ENCODE results near the gene KIAA1328. TPM values are rescaled to one million over a fixed set of nuclear protein-coding genes. Genes with fewer than 3 reads are reported as not detected.
"Not testable (repeated sequence)": the region's sequence is repeated elsewhere in the genome, so short reads cannot be mapped to it uniquely, and the experiment has no call there.

KIAA1328 gene
- total RNA-seq, 1 experiment from 2014 or later = 8.5 TPM

GRCh38 chr18:36887114-36887513 is 58.2 kb downstream of the KIAA1328 start:
- no peak for DNase-seq (ENCODE audit: low read depth)

- DNase-seq (ENCODE audit: low read depth) = no peak
These were observed 58.9 kb downstream of the KIAA1328 start for GRCh38 chr18:36887864-36888263.

- no peak for DNase-seq (ENCODE audit: low read depth)
These were observed 59.9 kb downstream of the KIAA1328 start for GRCh38 chr18:36888778-36889177.

- DNase-seq (ENCODE audit: low read depth) = no peak
These were observed 60.4 kb downstream of the KIAA1328 start for GRCh38 chr18:36889321-36889720.

- no peak for DNase-seq (ENCODE audit: low read depth)
These were observed 60.8 kb downstream of the KIAA1328 start for GRCh38 chr18:36889742-36890141.

- no peak for DNase-seq (ENCODE audit: low read depth)
These were observed 61.7 kb downstream of the KIAA1328 start for GRCh38 chr18:36890598-36890997.

- DNase-seq (ENCODE audit: low read depth) = no peak
These were observed 64.3 kb downstream of the KIAA1328 start for GRCh38 chr18:36893227-36893626.

GRCh38 chr18:36895606-36896005 is 66.7 kb downstream of the KIAA1328 start:
- DNase-seq (ENCODE audit: low read depth) = no peak

GRCh38 chr18:36897253-36897652 is 68.3 kb downstream of the KIAA1328 start:
- DNase-seq (ENCODE audit: low read depth) = no peak

- peak; percentile 32 for DNase-seq (ENCODE audit: low read depth)
These were observed 70.4 kb downstream of the KIAA1328 start for GRCh38 chr18:36899289-36899688.

- no peak for DNase-seq (ENCODE audit: low read depth)
These were observed 71.5 kb downstream of the KIAA1328 start for GRCh38 chr18:36900466-36900865.

GRCh38 chr18:36901277-36901701 is 72.4 kb downstream of the KIAA1328 start:
- no peak for DNase-seq (ENCODE audit: low read depth)

GRCh38 chr18:36903215-36903928 is 74.4 kb downstream of the KIAA1328 start:
- no peak for DNase-seq (ENCODE audit: low read depth)

GRCh38 chr18:36905571-36905970 is 76.6 kb downstream of the KIAA1328 start:
- DNase-seq (ENCODE audit: low read depth) = no peak

GRCh38 chr18:36909282-36909681 is 80.4 kb downstream of the KIAA1328 start:
- DNase-seq (ENCODE audit: low read depth) = not testable (repeated sequence)

- DNase-seq (ENCODE audit: low read depth) = no peak
These were observed 84.0 kb downstream of the KIAA1328 start for GRCh38 chr18:36912887-36913286.

- no peak for DNase-seq (ENCODE audit: low read depth)
These were observed 89.0 kb downstream of the KIAA1328 start for GRCh38 chr18:36917907-36918306.

- DNase-seq (ENCODE audit: low read depth) = no peak
These were observed 100.7 kb downstream of the KIAA1328 start for GRCh38 chr18:36929601-36930000.

GRCh38 chr18:36931106-36931505 is 102.2 kb downstream of the KIAA1328 start:
- DNase-seq (ENCODE audit: low read depth) = no peak

- DNase-seq (ENCODE audit: low read depth) = no peak
These were observed 104.6 kb downstream of the KIAA1328 start for GRCh38 chr18:36933552-36933951.

GRCh38 chr18:36934884-36935283 is 106.0 kb downstream of the KIAA1328 start:
- DNase-seq (ENCODE audit: low read depth) = peak; percentile 70

- DNase-seq (ENCODE audit: low read depth) = peak; percentile 34
These were observed 113.3 kb downstream of the KIAA1328 start for GRCh38 chr18:36942264-36942663.

- DNase-seq (ENCODE audit: low read depth) = no peak
These were observed 119.0 kb downstream of the KIAA1328 start for GRCh38 chr18:36947820-36948348.

GRCh38 chr18:36950282-36950681 is 121.4 kb downstream of the KIAA1328 start:
- DNase-seq (ENCODE audit: low read depth) = no peak

Data from RPMI7951 (cell line).